Peyer's patch (tissue), 4 donors: ENCODE measurements around the gene TPM2. TPM values are rescaled to one million over a fixed set of nuclear protein-coding genes. Genes with fewer than 3 reads are reported as not detected.

Source experiments
- DNase-seq, 3 donors: peaks; one replicate each; pipeline ENCODE4 v3.0.0-alpha.2; 2017 to 2019
- H3K27ac ChIP-seq, 4 donors: fragments of 200-600 bp; sonication (generic); one replicate each; pipeline ENCODE4 v1.5.1; 2016 to 2019
- H3K27me3 ChIP-seq, 2 donors: fragments of 200-600 bp; sonication (generic); one replicate each; pipeline ENCODE4 v1.5.1; 2019
- H3K36me3 ChIP-seq, 3 donors: fragments of 200-600 bp; sonication (generic); one replicate each; pipeline ENCODE4 v1.5.1; 2016 to 2019
- H3K4me1 ChIP-seq, 4 donors: fragments of 200-600 bp; sonication (generic); one replicate each; pipeline ENCODE4 v1.5.1; 2016 to 2019
- H3K4me3 ChIP-seq, 4 donors: fragments of 200-600 bp; sonication (generic); 1 replicate in 3 of 4; 2 replicates in 1 of 4; pipeline ENCODE4 v1.5.1; 2016 to 2019; ENCODE audit warnings: mild to moderate bottlenecking in 1 of 4
- H3K9me3 ChIP-seq, 4 donors: fragments of 200-600 bp; sonication (generic); one replicate each; pipeline ENCODE4 v1.5.1; 2016 to 2019; ENCODE audit warnings: mild to moderate bottlenecking in 1 of 4
- CTCF ChIP-seq, 6 experiments: fragments of 450-650 bp in 4 of 6; fragments of 200-600 bp in 2 of 6; sonication (generic) in 1 of 6; IDR thresholded peaks; one replicate each; pipeline ENCODE4 v1.5.1; 2017 to 2019; ENCODE audit warnings: antibody characterized with exemption in 6 of 6, mild to moderate bottlenecking in 3 of 6, moderate library complexity in 1 of 6
- POLR2A ChIP-seq, 2 donors: fragments of 450-650 bp; IDR thresholded peaks; one replicate each; pipeline ENCODE4 v1.5.1; 2017; ENCODE audit warnings: antibody characterized with exemption in 2 of 2, mild to moderate bottlenecking in 2 of 2, moderate library complexity in 2 of 2
- total RNA-seq, 4 donors: library from RNA; depleted of rRNA; stranded (reverse); fragments of >200 nt; gene quantifications; one replicate each; pipeline ENCODE4 v1.1.0, GENCODE V29; 2016

TPM2 gene
- total RNA-seq, 4 donors from 2014 or later = 41.2 to 436 (median 122) TPM

- Histone ChIP-seq H3K27me3 (no peaks in the 10 kb centered on the region), H3K36me3 (peaks cover 0 to 2% (median 0%) of the 10 kb centered on the region in 3 donors), H3K9me3 (no peaks in the 10 kb centered on the region), H3K4me3 (peak overlapping the region in 1 of 4 donors; percentile 69), H3K27ac (peak overlapping the region in 3 of 4 donors; percentile 75 to 89 (median 83)), H3K4me1 (peaks cover 0 to 31% (median 0%) of the 10 kb centered on the region in 4 donors)
- no peak for DNase-seq
- TF ChIP-seq CTCF (IDR thresholded peaks at IDR 0.05) (no peak), POLR2A (IDR thresholded peaks at IDR 0.05) (no peak)
Measured at GRCh38 chr9:35691757-35692301, 2.1 kb upstream of the TPM2 start.

GRCh38 chr9:35691334-35691650 lies 1.6 kb upstream of the TPM2 start:
- Histone ChIP-seq H3K4me3 (peak overlapping the region; percentile 51 to 69 (median 68)), H3K4me1 (peaks cover 0 to 26% (median 0%) of the 10 kb centered on the region in 4 donors), H3K27me3 (no peaks in the 10 kb centered on the region), H3K36me3 (no peaks in the 10 kb centered on the region), H3K27ac (peak overlapping the region; percentile 75 to 89 (median 80)), H3K9me3 (no peaks in the 10 kb centered on the region)
- no peak for DNase-seq
- TF ChIP-seq CTCF (IDR thresholded peaks at IDR 0.05) = no peak
- no peak for TF ChIP-seq POLR2A (IDR thresholded peaks at IDR 0.05)

- H3K4me1 ChIP-seq = peaks cover 0 to 23% (median 0%) of the 10 kb centered on the region in 4 donors
- peak; percentile 51 to 76 (median 73) for DNase-seq
Measured at GRCh38 chr9:35690614-35691333, 1.0 kb upstream of the TPM2 start.

GRCh38 chr9:35690294-35690613 lies 529 bp upstream of the TPM2 start:
- no peak for DNase-seq
- Histone ChIP-seq H3K9me3 (no peaks in the 10 kb centered on the region), H3K4me1 (peaks cover 0 to 23% (median 0%) of the 10 kb centered on the region in 4 donors), H3K36me3 (peaks cover 0 to 3% (median 0%) of the 10 kb centered on the region in 3 donors), H3K4me3 (peak overlapping the region; percentile 51 to 69 (median 68)), H3K27me3 (no peaks in the 10 kb centered on the region), H3K27ac (peak overlapping the region; percentile 75 to 89 (median 80))
- TF ChIP-seq POLR2A (IDR thresholded peaks at IDR 0.05) = no peak
- TF ChIP-seq CTCF (IDR thresholded peaks at IDR 0.05) = no peak

More at GRCh38 chr9:35690614-35691333, 1.0 kb upstream of the TPM2 start:
- no peaks in the 10 kb centered on the region for H3K27me3 ChIP-seq
- TF ChIP-seq POLR2A (IDR thresholded peaks at IDR 0.05) (no peak), CTCF (IDR thresholded peaks at IDR 0.05) (no peak)
- H3K27ac ChIP-seq = peak overlapping the region; percentile 75 to 89 (median 80)
- H3K4me3 ChIP-seq = peak overlapping the region; percentile 51 to 69 (median 68)
- no peaks in the 10 kb centered on the region for H3K9me3 ChIP-seq
- no peaks in the 10 kb centered on the region for H3K36me3 ChIP-seq

GRCh38 chr9:35688558-35689541 lies 875 bp downstream of the TPM2 start:
- peak overlapping the region; percentile 75 to 89 (median 80) for H3K27ac ChIP-seq
- no peak for TF ChIP-seq CTCF (IDR thresholded peaks at IDR 0.05)
- no peak for TF ChIP-seq POLR2A (IDR thresholded peaks at IDR 0.05)
- no peaks in the 10 kb centered on the region for H3K9me3 ChIP-seq
- peaks cover 0 to 23% (median 0%) of the 10 kb centered on the region in 4 donors for H3K4me1 ChIP-seq
- peak overlapping the region; percentile 51 to 69 (median 68) for H3K4me3 ChIP-seq
- peaks cover 0 to 8% (median 0%) of the 10 kb centered on the region in 3 donors for H3K36me3 ChIP-seq
- no peaks in the 10 kb centered on the region for H3K27me3 ChIP-seq
- no peak for DNase-seq
